NCI-H748 treated with DMSO at 0.1 percent for 48 hours (cell line): ENCODE results near the gene ASIC3.
A peak's percentile ranks its signal among the peaks of the same experiment; 100 is the strongest.

Experiments used
- DNase-seq: peaks from one replicate; lab custom pipeline; 2025; lab: John Stamatoyannopoulos, UW

The ASIC3 gene

GRCh38 chr7:151071032-151071866 is 22.9 kb downstream of the ASIC3 start:
- no peak for DNase-seq

- DNase-seq = no peak
Measured at GRCh38 chr7:151073990-151074389, 25.7 kb downstream of the ASIC3 start.

GRCh38 chr7:151074817-151075661 is 26.7 kb downstream of the ASIC3 start:
- no peak for DNase-seq

GRCh38 chr7:151075662-151075971 is 27.3 kb downstream of the ASIC3 start:
- DNase-seq = no peak

DNA sequence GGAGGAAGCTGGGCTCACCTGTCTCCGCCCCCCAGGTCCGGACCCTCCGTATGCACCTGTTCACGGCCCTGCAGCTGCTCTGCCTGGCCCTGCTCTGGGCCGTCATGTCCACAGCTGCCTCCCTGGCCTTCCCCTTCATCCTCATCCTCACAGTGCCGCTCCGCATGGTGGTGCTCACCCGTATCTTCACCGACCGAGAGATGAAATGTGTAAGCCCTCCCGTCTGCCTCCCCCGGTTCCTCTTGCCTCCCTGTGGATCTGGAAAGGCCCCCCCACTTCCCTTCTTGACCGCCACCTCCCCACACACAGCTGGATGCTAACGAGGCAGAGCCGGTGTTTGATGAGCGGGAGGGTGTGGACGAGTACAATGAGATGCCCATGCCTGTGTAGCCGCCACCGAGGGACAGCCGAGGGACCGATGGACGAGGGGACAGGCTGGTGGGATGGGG is 27.7 kb downstream of the ASIC3 start:
- DNase-seq = no peak

DNA sequence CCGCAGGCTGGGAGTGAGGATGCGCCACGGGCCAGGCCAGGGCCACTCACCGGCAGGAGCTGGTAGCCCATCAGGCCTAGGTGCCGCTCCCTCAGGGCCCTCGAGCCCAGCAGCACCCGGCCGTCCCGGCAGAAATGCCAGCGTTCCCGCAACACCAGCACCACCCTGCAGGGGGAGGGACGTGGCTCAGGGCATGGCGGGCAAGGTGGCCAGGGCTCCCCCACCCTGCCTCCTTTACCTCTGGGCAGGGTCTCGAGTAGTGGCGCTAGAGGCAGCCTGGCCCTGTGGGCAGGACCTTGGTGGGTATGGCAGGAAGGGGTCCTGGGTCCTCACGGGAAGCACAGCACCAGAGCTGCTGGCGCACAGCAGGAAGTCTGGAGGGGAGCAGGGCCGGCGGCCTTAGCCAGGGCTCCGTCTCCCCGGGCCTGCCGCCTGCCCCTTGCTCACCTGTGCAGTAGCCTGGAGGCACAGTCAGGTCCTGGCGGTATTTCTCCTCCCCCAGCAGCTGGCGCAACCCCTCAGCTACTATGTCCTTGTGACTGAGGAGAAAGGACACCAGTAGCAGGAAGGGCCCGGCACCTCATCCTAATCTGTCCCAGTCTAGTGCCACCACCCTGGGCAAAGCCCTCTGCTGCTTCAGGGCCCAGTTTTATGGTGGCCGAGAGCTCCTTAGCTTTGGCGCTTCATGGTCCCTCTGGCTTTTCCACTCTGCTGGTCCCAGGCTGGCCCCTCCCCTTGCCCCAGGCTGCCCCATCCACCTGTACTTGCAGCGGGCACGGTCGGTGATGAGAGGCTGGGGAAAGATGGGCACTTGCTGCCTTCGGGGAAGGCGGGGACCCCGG is 28.8 kb downstream of the ASIC3 start:
- DNase-seq = no peak

DNA sequence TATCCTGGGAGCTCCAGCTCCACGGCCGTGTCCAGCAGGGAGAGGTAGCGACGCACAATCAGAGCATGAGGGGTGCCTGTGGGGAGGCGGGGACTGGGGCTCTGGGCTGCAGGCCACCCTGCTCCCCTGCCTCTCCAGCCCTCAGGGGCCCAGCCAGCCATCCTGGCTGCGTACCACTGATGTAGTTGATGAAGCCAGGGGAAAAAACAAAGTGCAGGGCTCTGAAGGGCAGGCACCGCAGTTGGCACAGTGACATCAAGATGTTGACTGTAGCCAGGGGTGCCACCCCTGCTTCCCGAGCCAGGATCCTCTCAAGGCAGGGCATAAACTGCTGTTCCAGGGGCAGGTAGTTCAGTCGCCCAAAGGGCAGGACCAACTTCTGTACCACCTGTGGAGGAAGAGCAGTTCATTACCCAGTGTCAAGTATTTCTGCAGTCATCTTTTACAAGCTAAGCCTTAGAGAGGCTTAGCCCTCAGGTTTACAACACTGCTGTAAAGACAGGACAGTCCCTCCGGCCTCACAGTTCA is 29.4 kb downstream of the ASIC3 start:
- no peak for DNase-seq

GRCh38 chr7:151078233-151079040 is 30.1 kb downstream of the ASIC3 start:
- no peak for DNase-seq

DNA sequence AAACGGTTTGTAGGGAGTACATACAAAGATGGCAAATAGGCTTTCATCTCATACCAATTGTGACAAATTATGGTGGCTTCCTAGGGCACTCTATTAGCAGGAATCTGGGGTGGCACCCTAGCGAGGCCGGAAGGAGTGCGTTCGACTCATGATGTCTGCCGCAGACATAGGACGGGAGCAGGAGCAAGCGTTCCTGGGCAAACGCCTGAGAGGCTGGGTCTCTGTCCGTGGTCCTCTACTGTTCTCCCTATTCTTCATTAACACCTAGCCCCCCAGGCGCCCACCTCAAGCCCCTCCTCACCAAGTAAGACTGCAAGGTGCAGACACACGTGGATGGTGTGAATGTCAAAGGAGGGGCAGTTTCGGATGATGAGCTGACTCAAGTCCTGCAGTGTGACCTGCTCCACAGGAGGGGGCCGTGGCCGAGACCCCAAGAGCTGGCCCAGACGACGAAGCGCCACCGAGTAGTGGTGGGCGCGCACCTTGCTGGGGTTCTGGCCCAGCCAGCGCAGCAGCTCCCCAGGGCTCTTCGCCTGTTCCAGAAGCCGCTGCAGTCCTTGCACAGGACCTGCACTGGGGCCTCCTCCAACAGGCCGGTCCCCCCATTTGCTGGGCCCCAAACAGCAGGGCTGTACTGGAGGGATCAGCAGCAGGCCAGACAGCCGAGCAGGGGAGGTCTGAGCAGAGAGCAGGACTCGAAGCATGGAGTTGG is 31.0 kb downstream of the ASIC3 start:
- no peak for DNase-seq

GRCh38 chr7:151080067-151080521 is 31.8 kb downstream of the ASIC3 start:
- peak; percentile 4 for DNase-seq

DNA sequence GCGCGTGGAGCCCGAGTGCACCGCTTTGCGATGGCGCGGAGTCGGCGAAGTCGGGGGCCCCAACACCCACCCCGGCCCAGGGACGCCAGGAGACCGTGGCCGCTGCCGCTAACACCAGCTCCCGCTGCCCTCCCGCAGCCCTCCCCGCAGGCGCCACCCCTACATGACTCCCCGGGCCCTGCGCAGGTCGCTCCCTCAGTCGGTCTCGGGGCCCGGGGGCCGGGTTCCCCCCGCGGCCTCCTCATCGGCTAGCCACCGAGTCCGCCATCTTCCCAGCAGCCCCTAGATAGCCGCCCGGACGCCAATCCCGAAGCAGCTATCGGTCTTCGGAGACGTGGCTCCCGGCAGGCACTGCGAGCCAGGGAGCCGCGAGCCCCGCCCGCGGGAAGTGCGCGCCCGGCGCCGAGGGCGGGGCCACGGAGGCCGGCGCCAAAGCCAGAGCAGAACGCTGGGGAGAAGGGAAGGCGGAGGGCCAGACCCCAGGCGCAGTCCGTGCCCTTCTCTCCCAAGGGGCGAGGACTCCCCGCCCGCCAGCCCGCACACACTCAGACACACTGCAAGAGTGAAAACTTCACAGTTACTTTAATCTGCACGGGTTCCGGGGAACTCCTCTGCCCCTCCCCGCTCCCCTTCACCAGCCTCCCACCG is 32.3 kb downstream of the ASIC3 start, which contains the start of gene FASTK:
TSS of gene FASTK (minus strand) at position 288 of the 648 bp plus-strand sequence. CDS start at position 245, 43 bp downstream.
- peak; percentile 80 for DNase-seq

DNA sequence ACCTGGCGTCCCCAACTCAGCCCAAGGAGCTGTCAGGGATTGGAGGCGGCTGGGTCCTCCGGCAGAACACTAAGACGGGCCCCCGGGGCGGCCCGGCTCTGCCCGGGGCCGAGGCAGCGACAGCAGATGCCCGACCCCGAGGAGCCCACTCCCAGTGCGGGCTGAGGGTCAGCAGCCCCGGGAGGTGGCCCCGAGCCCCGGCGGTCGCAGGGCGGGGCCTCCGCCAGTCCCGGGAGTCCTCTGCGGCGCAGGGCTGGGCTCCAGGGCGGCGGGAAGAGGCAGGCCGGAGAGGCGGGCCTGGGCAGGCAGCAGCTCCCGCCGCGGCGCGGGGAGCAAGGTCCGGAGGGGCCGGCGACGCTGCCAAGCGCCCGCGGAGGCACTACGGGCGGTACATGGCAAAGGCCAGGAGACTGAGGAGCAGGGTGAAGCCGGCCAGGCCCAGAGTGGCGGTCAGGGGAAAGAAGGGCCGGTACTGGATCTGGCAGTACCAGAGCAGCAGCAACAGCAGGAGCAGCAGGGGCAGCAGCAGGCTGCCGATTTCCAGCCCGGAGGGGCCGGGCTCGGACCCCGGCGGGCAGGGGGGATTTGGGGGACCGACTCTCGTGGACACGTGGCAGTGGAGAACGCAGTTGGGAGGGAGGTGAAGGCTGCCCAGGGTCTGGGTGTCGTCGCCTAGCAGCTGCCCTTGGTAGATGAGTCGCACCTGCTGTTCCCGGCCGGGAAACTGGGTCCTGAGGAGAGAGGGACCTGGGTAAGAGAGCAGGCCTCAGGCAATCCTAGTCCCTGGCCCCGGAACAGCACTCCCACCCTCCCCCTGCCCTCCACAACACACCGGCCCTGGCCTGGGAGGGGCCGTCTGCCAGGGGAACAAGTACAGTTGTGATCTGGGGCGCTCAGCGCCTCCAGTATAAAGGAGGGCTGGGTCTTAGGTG is 33.1 kb downstream of the ASIC3 start:
- DNase-seq = peak; percentile 21

GRCh38 chr7:151082141-151083070 is 34.1 kb downstream of the ASIC3 start:
- DNase-seq = no peak

- peak; percentile 31 for DNase-seq
Measured at GRCh38 chr7:151083071-151083823, 34.9 kb downstream of the ASIC3 start, which contains the start of gene TMUB1. Gene TMUB1, minus strand, starts transcription at chr7:151083493. Its CDS starts 930 bp downstream, at chr7:151082563.

- no peak for DNase-seq
Measured at GRCh38 chr7:151083824-151084160, 35.5 kb downstream of the ASIC3 start.

GRCh38 chr7:151085329-151085690 is 37.0 kb downstream of the ASIC3 start:
- no peak for DNase-seq
